Osteoblast (primary cell): ENCODE data around the gene PAFAH2. TPM values are rescaled to one million over a fixed set of nuclear protein-coding genes. Genes with fewer than 3 reads are reported as not detected.

ENCODE experiments used
- DNase-seq: peaks from one replicate; pipeline ENCODE4 v3.0.0; 2011; ENCODE audit warnings: low spot score, mixed read lengths; ENCODE audit not compliant: insufficient read length; ENCODE audit errors: missing footprints
- H2AFZ ChIP-seq: 2 replicates; pipeline ENCODE4 v1.6.0; 2011; ENCODE audit warnings: mild to moderate bottlenecking, low read length
- H3K27ac ChIP-seq: 2 replicates; pipeline ENCODE4 v1.5.1; 2011; ENCODE audit warnings: mild to moderate bottlenecking, low read depth, low read length, moderate library complexity
- H3K27me3 ChIP-seq: 2 replicates; pipeline ENCODE4 v1.6.0; 2012; ENCODE audit warnings: mild to moderate bottlenecking, control low read depth, inconsistent platforms, low read length, moderate library complexity; ENCODE audit not compliant: insufficient read depth
- H3K36me3 ChIP-seq: 2 replicates; pipeline ENCODE4 v1.5.1; 2011; ENCODE audit warnings: mild to moderate bottlenecking, low read length, control low read depth, moderate library complexity; ENCODE audit not compliant: insufficient read depth
- H3K4me1 ChIP-seq: 2 replicates; pipeline ENCODE4 v1.5.1; 2011; ENCODE audit warnings: mild to moderate bottlenecking, low read length, control low read depth, moderate library complexity; ENCODE audit not compliant: insufficient read depth
- H3K4me2 ChIP-seq: 2 replicates; pipeline ENCODE4 v1.6.0; 2011; ENCODE audit warnings: mild to moderate bottlenecking, low read length; ENCODE audit not compliant: insufficient read depth
- H3K4me3 ChIP-seq: fragments of 200-600 bp; sonication (generic); 3 replicates; pipeline ENCODE4 v1.5.1; 2012; ENCODE audit warnings: mild to moderate bottlenecking, low read length, inconsistent platforms; ENCODE audit not compliant: insufficient read depth
- H3K79me2 ChIP-seq: 2 replicates; pipeline ENCODE4 v1.6.0; 2012; ENCODE audit warnings: mild to moderate bottlenecking, low read length, control low read depth, inconsistent platforms; ENCODE audit not compliant: insufficient read depth
- H3K9me3 ChIP-seq: 2 replicates; pipeline ENCODE4 v1.5.1; 2011; ENCODE audit warnings: low read depth, low read length, control low read depth
- H4K20me1 ChIP-seq: 2 replicates; pipeline ENCODE4 v1.6.0; 2012; ENCODE audit warnings: mild to moderate bottlenecking, low read length, control low read depth; ENCODE audit not compliant: insufficient read depth
- total RNA-seq: library from RNA; depleted of rRNA; stranded (reverse); fragments of >200 nt; gene quantifications from 2 replicates; pipeline ENCODE4 v1.2.3, GENCODE V29; 2012
- TF ChIP-seq, protein P1 (sequence below): IDR thresholded peaks from 2 replicates; pipeline ENCODE4 v1.5.1; 2011; ENCODE audit warnings: mild to moderate bottlenecking, low read depth, low read length, moderate library complexity; ENCODE audit errors: extremely low read depth

PAFAH2 gene
- total RNA-seq, 1 donor, result 6.9 TPM

DNA sequence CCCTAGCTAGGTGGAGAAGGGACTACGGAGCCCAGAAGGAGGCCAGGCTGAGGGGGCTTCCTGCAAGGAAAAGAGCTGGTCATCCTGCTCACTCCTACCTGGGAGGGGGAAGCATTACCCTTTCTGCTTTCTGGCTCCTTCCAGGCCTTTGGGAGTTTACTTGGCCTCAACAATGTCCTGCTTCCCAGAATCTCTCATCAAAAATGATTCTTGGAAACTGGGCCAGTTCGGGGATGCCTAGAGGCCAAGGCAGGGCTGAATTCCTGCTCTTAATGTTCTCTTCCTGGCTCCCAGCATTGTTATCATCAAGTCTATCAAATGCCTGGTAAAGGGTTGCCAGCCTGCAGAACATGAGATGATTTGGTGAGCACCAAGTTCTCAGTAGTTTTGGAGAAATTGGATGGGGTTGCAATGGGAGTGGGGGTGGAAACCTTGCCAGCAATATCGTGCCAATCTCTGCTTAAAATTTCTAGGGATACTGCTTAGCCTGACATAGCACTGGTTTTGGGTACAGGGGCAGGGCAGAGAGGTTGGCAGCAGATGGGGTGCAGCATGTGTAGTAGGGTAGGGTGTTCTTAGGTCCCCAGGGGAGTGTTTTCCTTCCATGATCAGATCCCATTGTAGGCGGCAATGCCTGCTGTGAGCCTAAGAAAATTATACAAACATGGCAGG, 7.7 kb upstream of the PAFAH2 start:
- Histone ChIP-seq H3K79me2 (no peaks in the 10 kb centered on the region), H3K4me3 (no peak overlapping the region), H3K9me3 (no peaks in the 10 kb centered on the region), H3K4me2 (no peak overlapping the region), H2AFZ (no peak overlapping the region), H4K20me1 (no peaks in the 10 kb centered on the region), H3K27ac (no peak overlapping the region), H3K4me1 (no peaks in the 10 kb centered on the region), H3K36me3 (no peaks in the 10 kb centered on the region), H3K27me3 (no peaks in the 10 kb centered on the region)
- no peak for DNase-seq
- TF ChIP-seq, protein P1, sequence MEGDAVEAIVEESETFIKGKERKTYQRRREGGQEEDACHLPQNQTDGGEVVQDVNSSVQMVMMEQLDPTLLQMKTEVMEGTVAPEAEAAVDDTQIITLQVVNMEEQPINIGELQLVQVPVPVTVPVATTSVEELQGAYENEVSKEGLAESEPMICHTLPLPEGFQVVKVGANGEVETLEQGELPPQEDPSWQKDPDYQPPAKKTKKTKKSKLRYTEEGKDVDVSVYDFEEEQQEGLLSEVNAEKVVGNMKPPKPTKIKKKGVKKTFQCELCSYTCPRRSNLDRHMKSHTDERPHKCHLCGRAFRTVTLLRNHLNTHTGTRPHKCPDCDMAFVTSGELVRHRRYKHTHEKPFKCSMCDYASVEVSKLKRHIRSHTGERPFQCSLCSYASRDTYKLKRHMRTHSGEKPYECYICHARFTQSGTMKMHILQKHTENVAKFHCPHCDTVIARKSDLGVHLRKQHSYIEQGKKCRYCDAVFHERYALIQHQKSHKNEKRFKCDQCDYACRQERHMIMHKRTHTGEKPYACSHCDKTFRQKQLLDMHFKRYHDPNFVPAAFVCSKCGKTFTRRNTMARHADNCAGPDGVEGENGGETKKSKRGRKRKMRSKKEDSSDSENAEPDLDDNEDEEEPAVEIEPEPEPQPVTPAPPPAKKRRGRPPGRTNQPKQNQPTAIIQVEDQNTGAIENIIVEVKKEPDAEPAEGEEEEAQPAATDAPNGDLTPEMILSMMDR, result no peak

DNA sequence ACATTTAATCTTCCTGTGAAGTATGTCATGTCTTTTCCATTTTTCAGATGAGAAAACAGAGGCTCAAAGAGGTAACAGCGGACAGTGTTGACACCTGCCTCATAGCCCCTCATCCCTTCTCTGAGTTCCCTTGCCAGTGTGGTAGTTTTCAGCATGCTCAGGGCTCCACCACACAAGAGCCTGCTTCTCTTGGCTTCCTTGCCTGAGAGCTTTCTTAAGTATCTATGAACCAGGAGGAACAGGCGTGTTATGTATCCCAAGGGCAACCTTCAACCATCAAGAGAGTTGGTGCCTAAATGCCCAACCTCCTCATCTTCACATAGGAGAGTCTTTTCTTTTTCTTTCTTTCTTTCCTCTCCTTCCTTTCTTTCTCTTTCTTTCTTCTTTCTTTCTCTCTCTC, 5.9 kb upstream of the PAFAH2 start:
- no peaks in the 10 kb centered on the region for H3K9me3 ChIP-seq
- H3K4me2 ChIP-seq, result no peak overlapping the region
- H3K27me3 ChIP-seq, result no peaks in the 10 kb centered on the region
- no peak overlapping the region for H2AFZ ChIP-seq
- H3K4me3 ChIP-seq, result no peak overlapping the region
- DNase-seq, result no peak
- H4K20me1 ChIP-seq, result no peaks in the 10 kb centered on the region
- H3K79me2 ChIP-seq, result no peaks in the 10 kb centered on the region
- H3K27ac ChIP-seq, result no peak overlapping the region
- TF ChIP-seq, protein P1, result no peak
- H3K36me3 ChIP-seq, result no peaks in the 10 kb centered on the region
- H3K4me1 ChIP-seq, result no peaks in the 10 kb centered on the region

DNA sequence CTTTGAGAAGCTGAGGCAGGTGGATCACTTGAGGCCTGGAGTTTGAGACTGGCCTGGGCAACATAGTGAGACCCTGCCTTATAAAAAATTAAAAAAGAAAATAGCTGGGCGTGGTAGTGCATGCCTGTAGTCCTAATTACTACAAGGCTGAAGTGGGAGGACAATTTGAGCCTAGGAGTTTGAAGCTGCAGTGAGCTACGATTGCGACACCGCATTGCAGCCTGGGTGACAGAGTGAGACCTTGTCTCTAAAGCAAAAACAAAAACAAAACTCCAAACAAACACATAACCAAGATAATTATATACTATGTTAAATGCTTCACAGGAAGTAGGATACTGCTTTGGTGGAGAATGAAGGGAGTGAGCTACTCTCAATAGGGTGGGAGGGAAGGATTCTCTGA, 5.4 kb upstream of the PAFAH2 start:
- no peak for DNase-seq
- H3K36me3 ChIP-seq, result no peaks in the 10 kb centered on the region
- TF ChIP-seq, protein P1, result no peak
- H2AFZ ChIP-seq, result no peak overlapping the region
- no peaks in the 10 kb centered on the region for H3K9me3 ChIP-seq
- H3K4me1 ChIP-seq, result peaks cover 4% of the 10 kb centered on the region
- no peaks in the 10 kb centered on the region for H4K20me1 ChIP-seq
- no peaks in the 10 kb centered on the region for H3K27me3 ChIP-seq
- no peak overlapping the region for H3K4me3 ChIP-seq
- no peak overlapping the region for H3K4me2 ChIP-seq
- H3K79me2 ChIP-seq, result no peaks in the 10 kb centered on the region
- no peak overlapping the region for H3K27ac ChIP-seq

DNA sequence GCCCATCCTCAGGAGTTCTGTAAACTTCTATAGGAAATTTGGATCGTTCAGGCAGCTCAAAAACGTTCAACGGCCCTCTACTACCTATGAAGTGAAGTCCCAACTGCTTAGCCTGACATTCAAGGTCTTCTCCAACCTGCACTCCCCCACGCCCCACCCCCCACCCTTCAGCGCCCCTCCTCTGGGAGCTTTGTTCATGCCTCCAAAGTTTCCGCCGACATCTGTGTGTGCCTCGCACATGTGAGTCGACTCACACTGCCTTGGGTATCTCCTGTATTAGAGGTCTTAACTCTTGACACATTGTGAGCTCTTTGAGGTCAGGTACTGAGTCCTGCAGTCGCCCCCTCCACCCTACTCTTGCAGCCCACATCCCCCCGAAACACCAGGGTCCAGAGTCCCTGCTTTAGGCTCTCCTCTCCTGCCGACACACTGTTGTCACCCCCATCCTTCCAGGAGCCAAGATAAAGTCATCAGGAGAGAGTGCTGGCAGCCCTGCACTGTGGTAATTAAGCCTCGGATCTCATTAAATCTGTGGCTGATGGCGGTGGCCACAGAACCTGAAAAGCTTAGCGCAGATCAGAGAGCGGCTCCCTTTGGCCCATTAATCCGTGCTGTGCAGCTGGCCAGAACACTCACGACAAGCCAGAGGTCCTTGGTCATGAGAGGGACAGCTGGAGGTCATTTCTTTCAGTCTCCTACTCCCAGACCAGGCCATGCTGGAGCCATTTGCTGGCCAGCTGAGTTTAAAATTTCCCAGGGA, 1.4 kb upstream of the PAFAH2 start:
- H3K79me2 ChIP-seq, result peaks cover 3% of the 10 kb centered on the region
- no peak overlapping the region for H3K4me2 ChIP-seq
- no peak overlapping the region for H3K4me3 ChIP-seq
- peaks cover 14% of the 10 kb centered on the region for H3K4me1 ChIP-seq
- H3K27me3 ChIP-seq, result no peaks in the 10 kb centered on the region
- peak overlapping the region; percentile 88 for H2AFZ ChIP-seq
- TF ChIP-seq, protein P1, result no peak
- H3K27ac ChIP-seq, result no peak overlapping the region
- no peaks in the 10 kb centered on the region for H4K20me1 ChIP-seq
- H3K36me3 ChIP-seq, result no peaks in the 10 kb centered on the region
- no peaks in the 10 kb centered on the region for H3K9me3 ChIP-seq
- DNase-seq, result no peak
